HG03520 (cell line): Measurements from ENCODE around the gene TNFSF15.
A peak's percentile ranks its signal among the peaks of the same experiment; 100 is the strongest.

Source experiments
- ATAC-seq: cut with Tn5 transposase; IDR thresholded peaks from one replicate; pipeline ENCODE4 v1.9.1; 2021; ENCODE audit warnings: mild to moderate bottlenecking, moderate library complexity; ENCODE audit not compliant: unreplicated experiment

TNFSF15 gene

GRCh38 chr9:114805670-114806525 is at the start of gene TNFSF15:
Gene TNFSF15 (minus strand): TSS chr9:114806039. CDS start chr9:114806012, 27 bp downstream.
- ATAC-seq: peak; percentile 86

- ATAC-seq: no peak
These were observed 49.6 kb upstream of the TNFSF15 start for GRCh38 chr9:114855488-114855887.

GRCh38 chr9:114854736-114855355 is 49.0 kb upstream of the TNFSF15 start:
- no peak for ATAC-seq

- no peak for ATAC-seq
These were observed 47.4 kb upstream of the TNFSF15 start for GRCh38 chr9:114853071-114853855.

- ATAC-seq: no peak
These were observed 46.3 kb upstream of the TNFSF15 start for GRCh38 chr9:114852050-114852594.

- no peak for ATAC-seq
These were observed 45.5 kb upstream of the TNFSF15 start for GRCh38 chr9:114851306-114851705.

GRCh38 chr9:114850871-114851270 is 45.0 kb upstream of the TNFSF15 start:
- ATAC-seq: no peak

- ATAC-seq: no peak
These were observed 43.6 kb upstream of the TNFSF15 start for GRCh38 chr9:114849450-114849849.

GRCh38 chr9:114847492-114848417 is 41.9 kb upstream of the TNFSF15 start:
- ATAC-seq: no peak

- no peak for ATAC-seq
These were observed 39.5 kb upstream of the TNFSF15 start for GRCh38 chr9:114845373-114845772.

- ATAC-seq: no peak
These were observed 38.9 kb upstream of the TNFSF15 start for GRCh38 chr9:114844766-114845165.

GRCh38 chr9:114837923-114838322 is 32.1 kb upstream of the TNFSF15 start:
- ATAC-seq: no peak

- ATAC-seq: no peak
These were observed 30.9 kb upstream of the TNFSF15 start for GRCh38 chr9:114836769-114837168.

GRCh38 chr9:114834386-114834785 is 28.5 kb upstream of the TNFSF15 start:
- ATAC-seq: no peak

GRCh38 chr9:114830546-114830945 is 24.7 kb upstream of the TNFSF15 start:
- ATAC-seq: no peak

GRCh38 chr9:114829574-114830440 is 24.0 kb upstream of the TNFSF15 start:
- ATAC-seq: no peak

GRCh38 chr9:114828303-114828650 is 22.4 kb upstream of the TNFSF15 start:
- no peak for ATAC-seq

GRCh38 chr9:114827641-114828302 is 21.9 kb upstream of the TNFSF15 start:
- no peak for ATAC-seq

- no peak for ATAC-seq
These were observed 20.6 kb upstream of the TNFSF15 start for GRCh38 chr9:114826431-114826830.
